GM18502 (cell line): ENCODE data around the gene LSM2.

Source experiments
- ATAC-seq: cut with Tn5 transposase; IDR thresholded peaks from one replicate; pipeline ENCODE4 v1.9.1; 2021; ENCODE audit warnings: mild to moderate bottlenecking; ENCODE audit not compliant: unreplicated experiment, poor library complexity

Gene LSM2

GRCh38 chr6:31762356-31762755, 44.4 kb downstream of the LSM2 start, which contains the start of gene SAPCD1:
TSS of gene SAPCD1 (plus strand) at chr6:31762656. CDS start at chr6:31763055, 399 bp downstream.
- no peak for ATAC-seq

DNA sequence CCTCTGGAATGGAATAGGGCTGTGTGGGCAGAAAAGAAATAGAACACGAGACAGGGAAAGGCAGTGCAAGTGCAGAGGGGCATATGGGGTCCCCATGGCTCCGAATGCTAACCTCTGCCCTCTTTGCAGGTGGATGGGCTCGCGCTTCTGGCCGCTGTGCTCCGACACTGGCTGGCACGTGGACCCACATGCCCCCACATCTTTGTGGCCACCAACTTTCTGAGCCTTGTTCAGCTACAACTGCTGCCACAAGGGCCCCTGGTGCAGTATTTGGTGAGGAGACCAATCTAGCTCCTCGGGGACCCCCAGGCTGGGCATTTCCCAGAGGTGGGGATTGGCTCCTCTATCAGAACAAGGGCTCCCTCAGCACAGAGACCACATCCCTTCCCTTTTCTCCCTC, 45.4 kb downstream of the LSM2 start:
- ATAC-seq, result no peak

DNA sequence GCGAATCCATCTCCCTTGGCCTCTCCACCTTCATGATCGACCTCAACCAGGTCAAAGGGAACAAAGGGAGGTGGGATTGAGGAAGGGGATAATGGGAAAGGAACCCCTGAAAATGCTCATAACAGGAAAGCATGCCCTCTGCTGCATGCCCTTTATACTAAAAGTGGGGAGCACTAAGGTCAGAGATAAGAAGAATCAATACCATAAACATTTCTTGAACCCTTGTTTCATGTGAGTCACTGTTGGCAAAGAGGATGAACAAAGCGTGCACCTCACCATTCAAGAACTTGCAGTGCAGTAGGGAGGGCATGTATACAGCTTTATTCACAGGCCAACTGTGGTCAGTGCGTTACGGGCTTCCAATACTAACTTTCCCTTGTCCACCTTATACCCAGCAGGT, 46.0 kb downstream of the LSM2 start:
- no peak for ATAC-seq

- no peak for ATAC-seq
These were observed 48.5 kb downstream of the LSM2 start for GRCh38 chr6:31758281-31758680.

DNA sequence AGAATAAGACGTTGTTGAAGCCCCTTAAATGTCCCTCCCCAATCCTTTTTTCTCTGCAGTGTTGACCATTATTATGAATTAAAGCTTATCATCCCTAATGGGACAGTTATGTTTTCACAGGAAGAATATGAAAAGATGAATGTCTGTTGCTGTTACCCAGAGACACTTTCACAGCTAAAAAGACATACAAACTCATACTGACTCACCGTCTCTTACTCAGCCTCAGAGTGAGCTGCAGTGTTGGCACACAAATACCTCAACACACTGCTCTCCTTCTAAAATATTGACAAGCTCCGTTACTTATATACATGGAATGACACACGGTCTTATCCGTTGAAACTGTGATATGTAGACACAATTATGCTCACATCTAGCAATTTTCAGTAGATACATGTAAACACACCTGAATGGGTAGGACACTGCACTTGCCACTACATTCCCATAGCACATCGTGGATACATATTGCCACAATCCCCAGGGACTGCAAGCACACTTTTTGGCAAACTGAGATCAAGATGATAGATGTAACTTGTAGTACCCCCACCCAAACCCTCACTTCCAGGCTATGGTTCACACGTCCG, 53.9 kb downstream of the LSM2 start:
- no peak for ATAC-seq

- no peak for ATAC-seq
These were observed 56.2 kb downstream of the LSM2 start for GRCh38 chr6:31750411-31751022.

GRCh38 chr6:31749301-31750036, 57.3 kb downstream of the LSM2 start:
- ATAC-seq, result no peak
